K562 (cell line): Measurements from ENCODE around the gene TTBK1. TPM values are rescaled to one million over a fixed set of nuclear protein-coding genes. Genes with fewer than 3 reads are reported as not detected.

Experiments
- ATAC-seq: fragments of 200-7000 bp; cut with Tn5 transposase; 3 replicates; pipeline ENCODE4 v1.9.1; 2020; ENCODE audit warnings: moderate library complexity
- BruUV-seq: library from RNA; stranded (reverse); fragments of 400-500 nt; replicated peaks from 2 replicates; lab custom pipeline; 2021; lab: Mats Ljungman, UMichigan
- CTCF ChIA-PET: fragments of 300-600 bp; formaldehyde crosslinking; extraction: SDS; loops from one replicate; lab custom pipeline; 2021; ENCODE audit warnings: low intra/inter-chr PET ratio; lab: Yijun Ruan, JAX
- POLR2A ChIA-PET: fragments of 300-600, 350-650 bp; sonication (Branson Sonifier 250); formaldehyde crosslinking; extraction: SDS; loops from one replicate; lab custom pipeline; 2021; ENCODE audit warnings: antibody characterized with exemption, inconsistent platforms; lab: Yijun Ruan, JAX
- DNase-seq, 4 experiments: peaks; one replicate each; pipeline versions ENCODE4 v3.0.0 to v3.0.0-alpha.2; 2011 to 2018; ENCODE audit warnings: low spot score in 3 of 4, mixed read lengths in 3 of 4; ENCODE audit errors: extremely low read depth in 1 of 4
- FAIRE-seq: peaks from 2 replicates; lab custom pipeline; 2011; peaks lifted over from hg19 to GRCh38; lab: Jason Lieb, UNC
- H2AFZ ChIP-seq: 2 replicates; pipeline ENCODE4 v1.6.0; 2011; ENCODE audit warnings: low read depth, low read length, control low read depth, inconsistent platforms
- H3K27ac ChIP-seq: fragments of 200-600 bp; 3 replicates; pipeline ENCODE4 v1.8.0; 2011; ENCODE audit warnings: low read depth, mild to moderate bottlenecking, control low read depth, inconsistent platforms, low read length, moderate library complexity, mixed read lengths; ENCODE audit errors: extremely low read depth
- H3K27me3 ChIP-seq, 2 experiments: fragments of 300-600 bp in 1 of 2; 2 replicates in 1 of 2; 3 replicates in 1 of 2; pipeline versions ENCODE4 v1.6.0 to v1.8.0; 2011; ENCODE audit warnings: inconsistent platforms in 2 of 2, low read length in 2 of 2, mild to moderate bottlenecking in 1 of 2, mixed read lengths in 1 of 2, moderate library complexity in 1 of 2; ENCODE audit not compliant: control insufficient read depth in 2 of 2, insufficient read depth in 2 of 2
- H3K36me3 ChIP-seq: fragments of 300-600 bp; 3 replicates; pipeline ENCODE4 v1.8.0; 2011; ENCODE audit warnings: mild to moderate bottlenecking, low read length, inconsistent platforms; ENCODE audit not compliant: control insufficient read depth, insufficient read depth
- H3K4me1 ChIP-seq, 2 experiments: fragments of 200-600 bp in 1 of 2; replicated peaks in 1 of 2; 2 replicates in 1 of 2; 3 replicates in 1 of 2; pipeline versions ENCODE4 v1.5.1 to v1.8.0; 2011; ENCODE audit warnings: inconsistent platforms in 2 of 2, low read length in 2 of 2, mild to moderate bottlenecking in 1 of 2, mixed read lengths in 1 of 2, moderate library complexity in 1 of 2; ENCODE audit not compliant: control insufficient read depth in 2 of 2, insufficient read depth in 2 of 2
- H3K4me2 ChIP-seq: 2 replicates; pipeline ENCODE4 v1.6.1; 2011; ENCODE audit warnings: low read length, control low read depth, inconsistent platforms, mixed read lengths; ENCODE audit not compliant: insufficient read depth
- H3K4me3 ChIP-seq: fragments of 200-600 bp; sonication (generic), shearing (Covaris generic); 2 replicates; pipeline ENCODE4 v1.5.1; 2016; ENCODE audit warnings: control low read depth, inconsistent platforms
- H3K79me2 ChIP-seq: fragments of 200-600 bp; 3 replicates; pipeline ENCODE4 v1.8.0; 2011; ENCODE audit warnings: low read length, inconsistent platforms; ENCODE audit not compliant: control insufficient read depth, insufficient read depth
- H3K9ac ChIP-seq, 2 experiments: 2 replicates each; pipeline versions ENCODE4 v1.6.0 to v1.6.1; 2011; ENCODE audit warnings: low read depth in 2 of 2, low read length in 2 of 2, control low read depth in 1 of 2, inconsistent platforms in 1 of 2, mild to moderate bottlenecking in 1 of 2, mixed read lengths in 1 of 2; ENCODE audit not compliant: insufficient read depth in 1 of 2
- H3K9me1 ChIP-seq: one replicate; pipeline ENCODE4 v1.6.0; 2011; ENCODE audit warnings: inconsistent platforms, mild to moderate bottlenecking, low read length, moderate library complexity; ENCODE audit not compliant: control insufficient read depth, insufficient read depth
- H3K9me3 ChIP-seq: replicated peaks from 2 replicates; pipeline ENCODE4 v1.5.1; 2011; ENCODE audit warnings: low read depth, low read length, inconsistent platforms; ENCODE audit not compliant: control insufficient read depth, insufficient read depth
- H4K20me1 ChIP-seq: replicated peaks from 2 replicates; pipeline ENCODE4 v1.6.1; 2011; ENCODE audit warnings: low read length, inconsistent platforms, mixed read lengths; ENCODE audit not compliant: control insufficient read depth, insufficient read depth
- MECOM ChIP-seq: fragments of 250-450 bp; sonication (Bioruptor Pico); IDR thresholded peaks from 2 replicates; pipeline ENCODE4 v1.8.0; 2022; ENCODE audit warnings: inconsistent platforms
- NFE2 ChIP-seq: IDR thresholded peaks from 2 replicates; pipeline ENCODE4 v1.6.1; 2014; ENCODE audit warnings: antibody characterized with exemption, low read depth
- ZNF316 ChIP-seq: fragments of 450-650 bp; IDR thresholded peaks from 2 replicates; pipeline ENCODE4 v1.6.1; 2016
- WGBS: fragments of 100-300 bp; shearing (Covaris generic); methylation state at CpG from one replicate; pipeline ENCODE4 v1.1.6; 2016; ENCODE audit warnings: low coverage, mixed read lengths; ENCODE audit not compliant: insufficient coverage; ENCODE audit errors: missing lambda C conversion rate; 5-methylcytosine and 5-hydroxymethylcytosine counted together
- in situ Hi-C: fragments of 300-500 bp; cut with MboI; formaldehyde crosslinking; loops from 4 replicates; pipeline ENCODE4 v1.15.0; 2018; ENCODE audit warnings: inconsistent platforms, mixed read lengths
- intact Hi-C: fragments of 100-400 bp; cut with micrococcal nuclease; formaldehyde crosslinking; loops from 2 replicates; pipeline ENCODE4 v1.14.2; 2022
- polyA plus RNA-seq, 8 experiments: library from polyadenylated mRNA; depleted of rRNA in 4 of 8; stranded (reverse) in 5 of 8; unstranded in 3 of 8; fragments of >200 nt; fragmentation: Nextera tagmentation in 2 of 8; fragmentation: Illumina TruSeq in 1 of 8; extraction: Ambion mirVana in 2 of 8; extraction: Trizol in 1 of 8; gene quantifications; 2 replicates each; pipeline versions ENCODE4 v1.2.1 to v1.2.3, GENCODE V29; 2011 to 2014; ENCODE audit warnings: inconsistent platforms in 1 of 8, missing spikeins in 1 of 8
- total RNA-seq, 7 experiments: library from RNA; depleted of rRNA in 6 of 7; stranded (reverse); fragments of >200 nt in 6 of 7; fragmentation: Illumina TruSeq in 2 of 7; extraction: Trizol in 2 of 7; gene quantifications; 2 replicates each; pipeline versions ENCODE4 v1.2.1 to v1.2.3, GENCODE V29; 2011 to 2021; ENCODE audit warnings: low replicate concordance in 1 of 7
- TF ChIP-seq, protein P1 (sequence below), 2 experiments: fragments of 450-650 bp; formaldehyde crosslinking in 1 of 2; IDR thresholded peaks; 2 replicates each; pipeline versions ENCODE4 v1.4.0 to v1.6.1; 2014 to 2020; ENCODE audit warnings: mild to moderate bottlenecking in 2 of 2, borderline replicate concordance in 1 of 2, low read depth in 1 of 2

TTBK1 gene
- total and polyA plus RNA-seq, 9 of the 15 experiments (the other 6 are each of a cell fraction or from before 2014, with no cell fraction given), result not detected

DNA sequence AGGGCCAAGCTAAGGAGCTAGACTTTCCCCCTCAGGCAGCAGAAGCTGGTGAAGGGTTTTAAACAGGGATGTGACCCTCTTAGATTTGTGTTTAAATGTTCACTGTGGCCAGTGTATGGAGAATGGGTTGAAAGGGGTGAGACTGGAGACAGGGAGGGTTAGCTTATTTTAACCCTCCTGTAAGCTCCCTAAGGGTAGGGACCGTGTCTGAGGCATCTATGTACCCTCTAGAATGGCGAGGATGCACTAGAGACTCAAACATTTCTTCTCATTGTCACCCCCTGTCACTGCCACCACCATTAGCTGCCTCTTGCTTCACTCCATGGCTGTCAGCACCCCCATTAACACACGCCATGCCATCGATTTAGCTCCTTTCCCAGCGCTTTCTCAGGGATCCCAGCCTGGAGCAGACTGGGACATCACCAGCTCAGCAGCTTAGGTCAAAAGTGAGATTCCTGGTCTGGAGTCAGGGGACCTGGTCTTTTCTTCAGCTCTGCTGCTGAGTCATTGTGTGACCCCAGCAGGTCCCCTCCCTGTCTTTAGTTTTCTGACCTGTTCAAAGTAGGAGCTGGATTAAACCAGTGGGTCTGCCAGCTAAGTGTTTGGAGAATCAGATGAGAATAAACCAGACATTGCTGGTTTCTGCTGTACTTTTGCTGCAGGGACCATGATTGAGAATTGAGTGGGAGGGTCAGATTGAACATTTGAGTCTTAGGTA, 53.7 kb downstream of the TTBK1 start:
- Histone ChIP-seq H3K4me1 (peaks cover 0 to 3% of the 10 kb centered on the region in 2 experiments; a peak in 3 of 5 replicates), H3K9ac (no peak overlapping the region), H3K79me2 (no peaks in the 10 kb centered on the region), H4K20me1 (0 out of 2 replicates have a peak, but pooled peaks cover 5% of the 10 kb centered on the region), H2AFZ (no peak overlapping the region), H3K4me3 (no peak overlapping the region), H3K9me3 (no peaks in the 10 kb centered on the region), H3K27me3 (peaks cover 34 to 54% of the 10 kb centered on the region in 2 experiments; a peak in 4 of 5 replicates), H3K27ac (no peak overlapping the region), H3K9me1 (peaks cover 2% of the 10 kb centered on the region), H3K36me3 (no peaks in the 10 kb centered on the region), H3K4me2 (no peak overlapping the region)
- WGBS, result under 1% methylated on average over 5 of the region's 5 CpGs
- DNase-seq (no peak), FAIRE-seq (no peak), ATAC-seq (peak; percentile 22; the same call in 1 of the 3 replicates)
- in situ Hi-C loops, result no loop called here
- 0 out of 2 replicates have a peak, but pooled peaks have one; percentile 17 for TF ChIP-seq ZNF316
- TF ChIP-seq MECOM, result no peak
- TF ChIP-seq, protein P1, sequence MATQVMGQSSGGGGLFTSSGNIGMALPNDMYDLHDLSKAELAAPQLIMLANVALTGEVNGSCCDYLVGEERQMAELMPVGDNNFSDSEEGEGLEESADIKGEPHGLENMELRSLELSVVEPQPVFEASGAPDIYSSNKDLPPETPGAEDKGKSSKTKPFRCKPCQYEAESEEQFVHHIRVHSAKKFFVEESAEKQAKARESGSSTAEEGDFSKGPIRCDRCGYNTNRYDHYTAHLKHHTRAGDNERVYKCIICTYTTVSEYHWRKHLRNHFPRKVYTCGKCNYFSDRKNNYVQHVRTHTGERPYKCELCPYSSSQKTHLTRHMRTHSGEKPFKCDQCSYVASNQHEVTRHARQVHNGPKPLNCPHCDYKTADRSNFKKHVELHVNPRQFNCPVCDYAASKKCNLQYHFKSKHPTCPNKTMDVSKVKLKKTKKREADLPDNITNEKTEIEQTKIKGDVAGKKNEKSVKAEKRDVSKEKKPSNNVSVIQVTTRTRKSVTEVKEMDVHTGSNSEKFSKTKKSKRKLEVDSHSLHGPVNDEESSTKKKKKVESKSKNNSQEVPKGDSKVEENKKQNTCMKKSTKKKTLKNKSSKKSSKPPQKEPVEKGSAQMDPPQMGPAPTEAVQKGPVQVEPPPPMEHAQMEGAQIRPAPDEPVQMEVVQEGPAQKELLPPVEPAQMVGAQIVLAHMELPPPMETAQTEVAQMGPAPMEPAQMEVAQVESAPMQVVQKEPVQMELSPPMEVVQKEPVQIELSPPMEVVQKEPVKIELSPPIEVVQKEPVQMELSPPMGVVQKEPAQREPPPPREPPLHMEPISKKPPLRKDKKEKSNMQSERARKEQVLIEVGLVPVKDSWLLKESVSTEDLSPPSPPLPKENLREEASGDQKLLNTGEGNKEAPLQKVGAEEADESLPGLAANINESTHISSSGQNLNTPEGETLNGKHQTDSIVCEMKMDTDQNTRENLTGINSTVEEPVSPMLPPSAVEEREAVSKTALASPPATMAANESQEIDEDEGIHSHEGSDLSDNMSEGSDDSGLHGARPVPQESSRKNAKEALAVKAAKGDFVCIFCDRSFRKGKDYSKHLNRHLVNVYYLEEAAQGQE (IDR thresholded peaks at IDR 0.05; ENCODE audit: borderline replicate concordance), result peak; percentile 64; the same call in 1 of the 2 replicates
- TF ChIP-seq, protein P1 (CRISPR knock-in tag; IDR thresholded peaks at IDR 0.05; ENCODE audit: low read depth), result no peak
- peak; percentile 69 for TF ChIP-seq NFE2
- no TSS peak for BruUV-seq
- ChIA-PET CTCF (no interaction called here), POLR2A (interaction anchor here (0.5 to 1.7 kb wide), 13 partner anchors 8 to 221 kb away, joined by 3 to 6 read pairs (median 3); no protein-coding TSS in a partner anchor)
- intact Hi-C loops, result no loop called here
